ENCODE measurements around the gene TMEM50A.
"Not testable (repeated sequence)": the region's sequence is repeated elsewhere in the genome, so short reads cannot be mapped to it uniquely, and the experiment has no call there.

Gene TMEM50A

GRCh38 chr1:25327864-25328790 is 10.0 kb upstream of the TMEM50A start:
- not testable (repeated sequence) for H2AK5ac ChIP-seq (ENCODE audit: low read depth, low read length); H2BK15ac ChIP-seq (ENCODE audit: low read length); H3K9me3 ChIP-seq (replicated peaks in 1 of 2; ENCODE audit: control insufficient read depth in 2 of 2, insufficient read depth in 1 of 2, low read depth in 1 of 2, low read length in 2 of 2); H2BK12ac ChIP-seq (ENCODE audit: low read length); H3K79me1 ChIP-seq (ENCODE audit: low read depth, low read length); H2BK5ac ChIP-seq (ENCODE audit: low read length); H3K4ac ChIP-seq (ENCODE audit: low read length); H3K23ac ChIP-seq (ENCODE audit: low read depth, low read length, poor library complexity); H3K27ac ChIP-seq (replicated peaks; ENCODE audit: low read length); DNase-seq (ENCODE audit: low spot score); H3K18ac ChIP-seq (ENCODE audit: low read length); H3K14ac ChIP-seq (ENCODE audit: low read length); H4K8ac ChIP-seq (ENCODE audit: low read depth, low read length); H3K27me3 ChIP-seq (ENCODE audit: control insufficient read depth in 3 of 3, insufficient read depth in 3 of 3, low read depth in 1 of 3, low read length in 3 of 3); H3K4me1 ChIP-seq (ENCODE audit: control insufficient read depth in 2 of 2, insufficient read depth in 1 of 2, low read depth in 1 of 2, low read length in 2 of 2); H4K91ac ChIP-seq (ENCODE audit: low read depth, low read length, poor library complexity); H3K36me3 ChIP-seq (replicated peaks in 1 of 2; ENCODE audit: control insufficient read depth in 2 of 2, insufficient read depth in 2 of 2, low read length in 2 of 2); H3K4me3 ChIP-seq (ENCODE audit: low read length in 2 of 2); H3K9ac ChIP-seq (ENCODE audit: low read depth, low read length, poor library complexity); H2AFZ ChIP-seq (ENCODE audit: low read length); H3K4me2 ChIP-seq (ENCODE audit: insufficient read depth, low read length, poor library complexity, severe bottlenecking); H2BK120ac ChIP-seq (ENCODE audit: low read depth, low read length)
- WGBS, 2 donors (ENCODE audit: extremely low coverage in 2 of 2, insufficient read length in 2 of 2, insufficient replicate concordance in 1 of 2), result no CpG with 5 or more reads among the region's 17 CpGs

- not testable (repeated sequence) for H3K9me3 ChIP-seq (replicated peaks in 1 of 2; ENCODE audit: control insufficient read depth in 2 of 2, insufficient read depth in 1 of 2, low read depth in 1 of 2, low read length in 2 of 2); H3K4ac ChIP-seq (ENCODE audit: low read length)
Observed at GRCh38 chr1:25328791-25329185, 9.3 kb upstream of the TMEM50A start.

GRCh38 chr1:25329336-25329735 is 8.8 kb upstream of the TMEM50A start:
- not testable (repeated sequence) for H2BK12ac ChIP-seq (ENCODE audit: low read length); H3K9me3 ChIP-seq (replicated peaks in 1 of 2; ENCODE audit: control insufficient read depth in 2 of 2, insufficient read depth in 1 of 2, low read depth in 1 of 2, low read length in 2 of 2); H4K8ac ChIP-seq (ENCODE audit: low read depth, low read length); H3K9ac ChIP-seq (ENCODE audit: low read depth, low read length, poor library complexity); H3K27ac ChIP-seq (replicated peaks; ENCODE audit: low read length); DNase-seq (ENCODE audit: low spot score); H3K27me3 ChIP-seq (ENCODE audit: control insufficient read depth in 3 of 3, insufficient read depth in 3 of 3, low read depth in 1 of 3, low read length in 3 of 3); H2AFZ ChIP-seq (ENCODE audit: low read length); H3K14ac ChIP-seq (ENCODE audit: low read length); H4K91ac ChIP-seq (ENCODE audit: low read depth, low read length, poor library complexity); H3K36me3 ChIP-seq (replicated peaks in 1 of 2; ENCODE audit: control insufficient read depth in 2 of 2, insufficient read depth in 2 of 2, low read length in 2 of 2); H3K4me2 ChIP-seq (ENCODE audit: insufficient read depth, low read length, poor library complexity, severe bottlenecking); H2AK5ac ChIP-seq (ENCODE audit: low read depth, low read length); H3K4ac ChIP-seq (ENCODE audit: low read length); H3K4me1 ChIP-seq (ENCODE audit: control insufficient read depth in 2 of 2, insufficient read depth in 1 of 2, low read depth in 1 of 2, low read length in 2 of 2); H3K23ac ChIP-seq (ENCODE audit: low read depth, low read length, poor library complexity); H3K79me1 ChIP-seq (ENCODE audit: low read depth, low read length); H2BK15ac ChIP-seq (ENCODE audit: low read length); H2BK120ac ChIP-seq (ENCODE audit: low read depth, low read length); H2BK5ac ChIP-seq (ENCODE audit: low read length); H3K4me3 ChIP-seq (ENCODE audit: low read length in 2 of 2); H3K18ac ChIP-seq (ENCODE audit: low read length)
- WGBS, 2 donors (ENCODE audit: extremely low coverage in 2 of 2, insufficient read length in 2 of 2, insufficient replicate concordance in 1 of 2), result no CpG with 5 or more reads among the region's 5 CpGs

More at GRCh38 chr1:25328791-25329185, 9.3 kb upstream of the TMEM50A start:
- not testable (repeated sequence) for H3K27ac ChIP-seq (replicated peaks; ENCODE audit: low read length); H2AFZ ChIP-seq (ENCODE audit: low read length); DNase-seq (ENCODE audit: low spot score); H3K4me3 ChIP-seq (ENCODE audit: low read length in 2 of 2); H3K36me3 ChIP-seq (replicated peaks in 1 of 2; ENCODE audit: control insufficient read depth in 2 of 2, insufficient read depth in 2 of 2, low read length in 2 of 2); H3K23ac ChIP-seq (ENCODE audit: low read depth, low read length, poor library complexity); H3K79me1 ChIP-seq (ENCODE audit: low read depth, low read length); H2BK5ac ChIP-seq (ENCODE audit: low read length); H3K9ac ChIP-seq (ENCODE audit: low read depth, low read length, poor library complexity); H4K91ac ChIP-seq (ENCODE audit: low read depth, low read length, poor library complexity); H2AK5ac ChIP-seq (ENCODE audit: low read depth, low read length); H2BK15ac ChIP-seq (ENCODE audit: low read length); H3K4me1 ChIP-seq (ENCODE audit: control insufficient read depth in 2 of 2, insufficient read depth in 1 of 2, low read depth in 1 of 2, low read length in 2 of 2); H3K14ac ChIP-seq (ENCODE audit: low read length); H4K8ac ChIP-seq (ENCODE audit: low read depth, low read length); H2BK12ac ChIP-seq (ENCODE audit: low read length); H3K4me2 ChIP-seq (ENCODE audit: insufficient read depth, low read length, poor library complexity, severe bottlenecking); H3K27me3 ChIP-seq (ENCODE audit: control insufficient read depth in 3 of 3, insufficient read depth in 3 of 3, low read depth in 1 of 3, low read length in 3 of 3); H2BK120ac ChIP-seq (ENCODE audit: low read depth, low read length); H3K18ac ChIP-seq (ENCODE audit: low read length)
- WGBS, 2 donors (ENCODE audit: extremely low coverage in 2 of 2, insufficient read length in 2 of 2, insufficient replicate concordance in 1 of 2), result no CpG with 5 or more reads among the region's 4 CpGs

- H3K18ac ChIP-seq (ENCODE audit: low read length); H3K27ac ChIP-seq (replicated peaks; ENCODE audit: low read length); H3K23ac ChIP-seq (ENCODE audit: low read depth, low read length, poor library complexity); H2BK12ac ChIP-seq (ENCODE audit: low read length); H2AFZ ChIP-seq (ENCODE audit: low read length); H4K8ac ChIP-seq (ENCODE audit: low read depth, low read length); H3K27me3 ChIP-seq (ENCODE audit: control insufficient read depth in 3 of 3, insufficient read depth in 3 of 3, low read depth in 1 of 3, low read length in 3 of 3); H3K14ac ChIP-seq (ENCODE audit: low read length); H3K4me2 ChIP-seq (ENCODE audit: insufficient read depth, low read length, poor library complexity, severe bottlenecking); H3K9me3 ChIP-seq (replicated peaks in 1 of 2; ENCODE audit: control insufficient read depth in 2 of 2, insufficient read depth in 1 of 2, low read depth in 1 of 2, low read length in 2 of 2); H2AK5ac ChIP-seq (ENCODE audit: low read depth, low read length); H3K4ac ChIP-seq (ENCODE audit: low read length); DNase-seq (ENCODE audit: low spot score); H3K36me3 ChIP-seq (replicated peaks in 1 of 2; ENCODE audit: control insufficient read depth in 2 of 2, insufficient read depth in 2 of 2, low read length in 2 of 2); H3K4me1 ChIP-seq (ENCODE audit: control insufficient read depth in 2 of 2, insufficient read depth in 1 of 2, low read depth in 1 of 2, low read length in 2 of 2); H2BK120ac ChIP-seq (ENCODE audit: low read depth, low read length); H3K79me1 ChIP-seq (ENCODE audit: low read depth, low read length); H3K9ac ChIP-seq (ENCODE audit: low read depth, low read length, poor library complexity); H3K4me3 ChIP-seq (ENCODE audit: low read length in 2 of 2); H4K91ac ChIP-seq (ENCODE audit: low read depth, low read length, poor library complexity); H2BK15ac ChIP-seq (ENCODE audit: low read length); H2BK5ac ChIP-seq (ENCODE audit: low read length): not testable (repeated sequence)
- no CpG with 5 or more reads among the region's 5 CpGs for WGBS, 2 donors (ENCODE audit: extremely low coverage in 2 of 2, insufficient read length in 2 of 2, insufficient replicate concordance in 1 of 2)
Observed at GRCh38 chr1:25329950-25330349, 8.2 kb upstream of the TMEM50A start.

All from neuronal stem cell (in vitro differentiated cells).